ENCODE measurements around the gene FSIP2.

DNA sequence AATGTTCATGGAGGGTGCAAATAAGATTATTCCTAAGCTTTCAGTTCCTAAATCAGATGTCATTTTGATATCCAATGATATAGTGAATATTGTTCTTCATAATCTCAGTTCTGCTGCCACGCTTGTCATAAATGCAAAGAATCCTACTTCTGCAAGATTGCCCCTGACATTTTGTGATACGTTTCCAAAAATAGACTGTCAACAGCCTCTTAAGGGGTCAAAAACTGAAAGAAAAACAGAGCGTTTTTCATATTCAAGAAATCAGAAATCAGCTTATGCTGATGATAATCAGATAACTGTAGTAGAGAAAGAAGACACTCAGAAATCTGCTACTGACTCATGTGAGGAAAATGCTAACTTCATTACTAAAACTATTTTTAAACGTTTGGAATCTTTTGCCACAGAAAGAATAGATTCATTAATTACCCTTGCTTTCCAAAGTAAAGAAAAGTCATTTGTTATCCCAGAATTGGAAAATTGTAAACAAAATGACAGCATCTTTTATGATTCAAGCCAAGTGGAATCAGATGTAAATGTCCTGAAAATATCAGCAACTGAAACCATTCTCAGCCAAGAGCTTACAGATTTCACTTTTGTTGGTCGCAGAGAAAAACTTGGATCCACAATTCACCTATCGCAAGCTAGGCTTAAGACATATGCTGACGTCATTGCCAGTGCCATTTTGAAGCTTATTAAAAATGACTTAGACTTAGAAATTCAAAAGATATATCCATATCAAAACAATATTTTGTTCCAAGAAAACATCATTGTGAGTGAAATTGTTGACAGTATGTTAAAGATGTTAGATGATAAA lies 55.1 kb downstream of the FSIP2 start:
- no peak for TF ChIP-seq POLR2A (IDR thresholded peaks at IDR 0.05)
- TF ChIP-seq, protein P1, sequence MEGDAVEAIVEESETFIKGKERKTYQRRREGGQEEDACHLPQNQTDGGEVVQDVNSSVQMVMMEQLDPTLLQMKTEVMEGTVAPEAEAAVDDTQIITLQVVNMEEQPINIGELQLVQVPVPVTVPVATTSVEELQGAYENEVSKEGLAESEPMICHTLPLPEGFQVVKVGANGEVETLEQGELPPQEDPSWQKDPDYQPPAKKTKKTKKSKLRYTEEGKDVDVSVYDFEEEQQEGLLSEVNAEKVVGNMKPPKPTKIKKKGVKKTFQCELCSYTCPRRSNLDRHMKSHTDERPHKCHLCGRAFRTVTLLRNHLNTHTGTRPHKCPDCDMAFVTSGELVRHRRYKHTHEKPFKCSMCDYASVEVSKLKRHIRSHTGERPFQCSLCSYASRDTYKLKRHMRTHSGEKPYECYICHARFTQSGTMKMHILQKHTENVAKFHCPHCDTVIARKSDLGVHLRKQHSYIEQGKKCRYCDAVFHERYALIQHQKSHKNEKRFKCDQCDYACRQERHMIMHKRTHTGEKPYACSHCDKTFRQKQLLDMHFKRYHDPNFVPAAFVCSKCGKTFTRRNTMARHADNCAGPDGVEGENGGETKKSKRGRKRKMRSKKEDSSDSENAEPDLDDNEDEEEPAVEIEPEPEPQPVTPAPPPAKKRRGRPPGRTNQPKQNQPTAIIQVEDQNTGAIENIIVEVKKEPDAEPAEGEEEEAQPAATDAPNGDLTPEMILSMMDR (IDR thresholded peaks at IDR 0.05): no peak
